ENCODE measurements around the gene PCSK2.

DNA sequence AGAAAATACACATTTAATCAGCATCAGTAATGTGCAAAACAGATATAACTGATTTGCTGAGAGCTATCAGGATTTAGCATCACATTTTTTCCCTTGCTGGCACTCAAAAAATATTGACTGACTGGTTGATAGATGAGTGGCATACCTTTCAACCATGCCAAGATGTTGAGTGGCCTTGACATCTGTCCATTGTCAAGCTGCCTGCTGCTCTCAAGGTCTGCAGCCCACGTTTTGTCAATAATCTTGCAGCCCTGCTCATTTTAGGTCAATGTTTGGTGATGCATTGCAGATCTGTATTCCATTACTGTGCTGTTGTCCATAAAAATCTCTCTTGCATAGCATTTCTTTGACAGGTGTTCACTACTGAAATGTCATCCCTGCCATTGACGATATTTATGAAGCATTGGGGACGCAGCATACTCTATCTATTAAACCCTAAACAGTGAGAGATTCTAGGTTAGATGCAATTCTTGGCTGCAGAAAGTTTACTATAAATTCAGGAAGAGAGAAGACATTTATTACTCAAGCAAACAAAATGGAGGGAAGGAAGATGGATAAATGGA lies 192.7 kb downstream of the PCSK2 start:
- TF ChIP-seq, protein P1, sequence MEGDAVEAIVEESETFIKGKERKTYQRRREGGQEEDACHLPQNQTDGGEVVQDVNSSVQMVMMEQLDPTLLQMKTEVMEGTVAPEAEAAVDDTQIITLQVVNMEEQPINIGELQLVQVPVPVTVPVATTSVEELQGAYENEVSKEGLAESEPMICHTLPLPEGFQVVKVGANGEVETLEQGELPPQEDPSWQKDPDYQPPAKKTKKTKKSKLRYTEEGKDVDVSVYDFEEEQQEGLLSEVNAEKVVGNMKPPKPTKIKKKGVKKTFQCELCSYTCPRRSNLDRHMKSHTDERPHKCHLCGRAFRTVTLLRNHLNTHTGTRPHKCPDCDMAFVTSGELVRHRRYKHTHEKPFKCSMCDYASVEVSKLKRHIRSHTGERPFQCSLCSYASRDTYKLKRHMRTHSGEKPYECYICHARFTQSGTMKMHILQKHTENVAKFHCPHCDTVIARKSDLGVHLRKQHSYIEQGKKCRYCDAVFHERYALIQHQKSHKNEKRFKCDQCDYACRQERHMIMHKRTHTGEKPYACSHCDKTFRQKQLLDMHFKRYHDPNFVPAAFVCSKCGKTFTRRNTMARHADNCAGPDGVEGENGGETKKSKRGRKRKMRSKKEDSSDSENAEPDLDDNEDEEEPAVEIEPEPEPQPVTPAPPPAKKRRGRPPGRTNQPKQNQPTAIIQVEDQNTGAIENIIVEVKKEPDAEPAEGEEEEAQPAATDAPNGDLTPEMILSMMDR (IDR thresholded peaks at IDR 0.05): no peak
- TF ChIP-seq POLR2A (IDR thresholded peaks at IDR 0.05): no peak

Measured in lower leg skin (tissue), 3 donors.